SK-N-SH (cell line): Measurements from ENCODE around the gene SPAG9. TPM values are rescaled to one million over a fixed set of nuclear protein-coding genes. Genes with fewer than 3 reads are reported as not detected.

ENCODE experiments used
- CTCF ChIA-PET: fragments of 300-600, 350-600 bp; formaldehyde crosslinking; extraction: SDS; loops from one replicate; lab custom pipeline; 2021; lab: Yijun Ruan, JAX
- POLR2A ChIA-PET: fragments of 350-600 bp; sonication (Branson Sonifier 250); formaldehyde crosslinking; extraction: SDS; loops from one replicate; lab custom pipeline; 2020; ENCODE audit warnings: antibody characterized with exemption, inconsistent platforms; lab: Yijun Ruan, JAX
- DNase-seq: peaks from one replicate; pipeline ENCODE4 v3.0.0; 2012
- H2AFZ ChIP-seq: fragments of 200-600 bp; sonication (generic); 2 replicates; pipeline ENCODE4 v1.8.1; 2016; ENCODE audit warnings: antibody characterized with exemption, mild to moderate bottlenecking, low read depth
- H3F3A ChIP-seq: fragments of 200-600 bp; sonication (generic); replicated peaks from 2 replicates; pipeline ENCODE3; 2016; ENCODE audit warnings: antibody characterized with exemption, mild to moderate bottlenecking; ENCODE audit not compliant: insufficient read depth
- H3K27ac ChIP-seq, 2 experiments: fragments of 200-500 bp in 1 of 2; fragments of 200-600 bp in 1 of 2; sonication (Bioruptor generic) in 1 of 2; sonication (generic), shearing (Covaris generic) in 1 of 2; 2 replicates each; pipeline versions ENCODE4 v1.5.1 to v1.6.1; 2014 to 2016; ENCODE audit warnings: low read depth in 2 of 2, inconsistent platforms in 1 of 2, low read length in 1 of 2, mild to moderate bottlenecking in 1 of 2, mixed read lengths in 1 of 2
- H3K27me3 ChIP-seq: fragments of 200-600 bp; sonication (generic), shearing (Covaris generic); 2 replicates; pipeline ENCODE4 v1.6.1; 2016; ENCODE audit warnings: mixed run types; ENCODE audit not compliant: insufficient read depth
- H3K36me3 ChIP-seq, 2 experiments: fragments of 200-500 bp in 1 of 2; fragments of 200-600 bp in 1 of 2; sonication (Bioruptor generic) in 1 of 2; sonication (generic) in 1 of 2; replicated peaks in 1 of 2; 2 replicates each; pipeline versions ENCODE3 to v1.5.1; 2014 to 2016; ENCODE audit warnings: low read length in 1 of 2, mild to moderate bottlenecking in 1 of 2; ENCODE audit not compliant: insufficient read depth in 2 of 2, control insufficient read depth in 1 of 2
- H3K4me1 ChIP-seq, 2 experiments: fragments of 200-500 bp in 1 of 2; fragments of 200-600 bp in 1 of 2; sonication (Bioruptor generic) in 1 of 2; sonication (generic), shearing (Covaris generic) in 1 of 2; 2 replicates each; pipeline versions ENCODE4 v1.5.1 to v1.6.1; 2014 to 2016; ENCODE audit warnings: low read depth in 1 of 2, low read length in 1 of 2, mixed run types in 1 of 2; ENCODE audit not compliant: insufficient read depth in 2 of 2, control insufficient read depth in 1 of 2
- H3K4me2 ChIP-seq: fragments of 200-600 bp; sonication (generic), shearing (Covaris generic); 2 replicates; pipeline ENCODE4 v1.6.1; 2017; ENCODE audit warnings: mixed run types
- H3K4me3 ChIP-seq, 2 experiments: fragments of 200-500 bp in 1 of 2; fragments of 200-600 bp in 1 of 2; sonication (Bioruptor generic) in 1 of 2; sonication (generic), shearing (Covaris generic) in 1 of 2; 2 replicates each; pipeline versions ENCODE4 v1.5.1 to v1.8.1; 2014 to 2016; ENCODE audit warnings: low read depth in 2 of 2, inconsistent platforms in 1 of 2, low read length in 1 of 2, mild to moderate bottlenecking in 1 of 2, mixed read lengths in 1 of 2, moderate library complexity in 1 of 2
- H3K79me2 ChIP-seq: fragments of 200-600 bp; sonication (generic); 2 replicates; pipeline ENCODE4 v1.8.1; 2017; ENCODE audit warnings: mild to moderate bottlenecking; ENCODE audit not compliant: insufficient read depth
- H3K9ac ChIP-seq: fragments of 200-600 bp; sonication (generic); 2 replicates; pipeline ENCODE4 v1.6.1; 2017; ENCODE audit warnings: mixed run types
- H3K9me2 ChIP-seq: fragments of 200-600 bp; sonication (generic); 2 replicates; pipeline ENCODE4 v1.6.1; 2017; ENCODE audit warnings: mixed run types
- H3K9me3 ChIP-seq: fragments of 200-600 bp; sonication (generic); 2 replicates; pipeline ENCODE4 v1.6.1; 2017; ENCODE audit warnings: mixed run types, mild to moderate bottlenecking, moderate library complexity
- H4K20me1 ChIP-seq: fragments of 200-600 bp; sonication (generic); 2 replicates; pipeline ENCODE4 v1.6.1; 2017; ENCODE audit warnings: mild to moderate bottlenecking, mixed run types; ENCODE audit not compliant: insufficient read depth
- CHD2 ChIP-seq: fragments of 150-350 bp; IDR thresholded peaks from 2 replicates; pipeline ENCODE4 v1.6.1; 2018; ENCODE audit warnings: low read length; ENCODE audit not compliant: partially characterized antibody
- CTCF ChIP-seq: fragments of 200-600 bp; sonication (generic); IDR thresholded peaks from 2 replicates; pipeline ENCODE4 v1.6.1; 2017; ENCODE audit warnings: antibody characterized with exemption, mild to moderate bottlenecking, moderate library complexity
- EP300 ChIP-seq, 2 experiments: IDR thresholded peaks; 2 replicates each; pipeline versions ENCODE4 v1.4.0 to v1.6.1; 2012; ENCODE audit warnings: borderline replicate concordance in 1 of 2, low read depth in 1 of 2, low read length in 1 of 2
- FOXM1 ChIP-seq: IDR thresholded peaks from 2 replicates; pipeline ENCODE4 v1.4.0; 2012; ENCODE audit warnings: low read depth, mild to moderate bottlenecking
- MAX ChIP-seq: IDR thresholded peaks from 2 replicates; pipeline ENCODE4 v1.4.0; 2012; ENCODE audit warnings: low read depth
- MEF2A ChIP-seq: IDR thresholded peaks from 2 replicates; pipeline ENCODE4 v1.4.0; 2012; ENCODE audit warnings: low read depth, borderline replicate concordance
- NFIC ChIP-seq: IDR thresholded peaks from 2 replicates; pipeline ENCODE4 v1.4.0; 2012; ENCODE audit warnings: borderline replicate concordance
- NRF1 ChIP-seq: IDR thresholded peaks from 2 replicates; pipeline ENCODE4 v1.6.1; 2012; ENCODE audit warnings: low read depth, mild to moderate bottlenecking, low read length
- RAD21 ChIP-seq: IDR thresholded peaks from 2 replicates; pipeline ENCODE4 v1.6.1; 2012; ENCODE audit warnings: mild to moderate bottlenecking, low read length
- REST ChIP-seq: IDR thresholded peaks from 2 replicates; pipeline ENCODE4 v1.6.1; 2012; ENCODE audit warnings: mild to moderate bottlenecking, low read depth, low read length, moderate library complexity
- RFX5 ChIP-seq: IDR thresholded peaks from 2 replicates; pipeline ENCODE4 v1.6.1; 2012; ENCODE audit warnings: mild to moderate bottlenecking, improper control_type of control experiment, low read length
- SMC3 ChIP-seq: IDR thresholded peaks from 2 replicates; pipeline ENCODE4 v1.6.1; 2012; ENCODE audit warnings: low read depth, low read length, improper control_type of control experiment
- TAF1 ChIP-seq: IDR thresholded peaks from 2 replicates; pipeline ENCODE4 v1.6.1; 2012; ENCODE audit warnings: low read depth, mild to moderate bottlenecking, low read length, moderate library complexity, borderline replicate concordance
- TEAD4 ChIP-seq: IDR thresholded peaks from 2 replicates; pipeline ENCODE4 v1.4.0; 2012; ENCODE audit warnings: mild to moderate bottlenecking, borderline replicate concordance; ENCODE audit not compliant: insufficient read depth
- USF2 ChIP-seq: fragments of 150-350 bp; IDR thresholded peaks from 2 replicates; pipeline ENCODE4 v1.6.1; 2017; ENCODE audit warnings: antibody characterized with exemption, low read length, low read depth, borderline replicate concordance
- YY1 ChIP-seq: IDR thresholded peaks from 2 replicates; pipeline ENCODE4 v1.4.0; 2012; ENCODE audit warnings: low read depth, mild to moderate bottlenecking
- ZBTB33 ChIP-seq: IDR thresholded peaks from 2 replicates; pipeline ENCODE4 v1.4.0; 2012; ENCODE audit warnings: low read depth, borderline replicate concordance
- WGBS: methylation state at CpG from one replicate; pipeline ENCODE4 v1.1.6; 2017; ENCODE audit warnings: low lambda C conversion rate; 5-methylcytosine and 5-hydroxymethylcytosine counted together
- polyA plus RNA-seq, 3 experiments: library from polyadenylated mRNA; depleted of rRNA; stranded (reverse); fragments of >200 nt; gene quantifications; 2 replicates each; pipeline ENCODE4 v1.2.3, GENCODE V29; 2012

The SPAG9 gene
- polyA plus RNA-seq, 1 of the 3 experiments (the other 2 are of a cell fraction) = 32.1 TPM

GRCh38 chr17:51044976-51045375, 75.7 kb downstream of the SPAG9 start (continued):
- TF ChIP-seq CHD2 (peak; percentile 39), NRF1 (no peak), YY1 (no peak), MEF2A (no peak), USF2 (no peak), MAX (peak; percentile 63; the same call in 1 of the 2 replicates), RAD21 (no peak), TEAD4 (no peak), SMC3 (no peak), RFX5 (no peak), ZBTB33 (no peak), REST (no peak), FOXM1 (no peak)

GRCh38 chr17:51036084-51036483, 84.6 kb downstream of the SPAG9 start:
- Histone ChIP-seq H3K9me3 (no peaks in the 10 kb centered on the region), H3K79me2 (peaks cover 67% of the 10 kb centered on the region), H3K4me1 (peaks cover 3 to 6% of the 10 kb centered on the region in 2 experiments), H3K4me3 (no peak overlapping the region), H4K20me1 (no peaks in the 10 kb centered on the region), H3F3A (peaks cover 22% of the 10 kb centered on the region), H3K9me2 (no peaks in the 10 kb centered on the region), H3K36me3 (peaks cover 39 to 55% of the 10 kb centered on the region in 2 experiments), H2AFZ (no peak overlapping the region), H3K4me2 (peak overlapping the region; percentile 43; the same call in 1 of the 2 replicates), H3K9ac (peak overlapping the region; percentile 23; the same call in 1 of the 2 replicates), H3K27ac (peak overlapping the region; percentile 69 to 83; a peak in 3 of 4 replicates), H3K27me3 (no peaks in the 10 kb centered on the region)
- no peak for TF ChIP-seq FOXM1
- TF ChIP-seq NFIC = no peak
- no peak for TF ChIP-seq CTCF
- no peak for TF ChIP-seq TAF1
- TF ChIP-seq EP300 (IDR thresholded peaks at IDR 0.05; ENCODE audit: borderline replicate concordance in 1 of 2, low read depth in 1 of 2, low read length in 1 of 2) = no peak
- ChIA-PET POLR2A (no interaction called here), CTCF (interaction anchor here (1.0 to 2.6 kb wide), 5 partner anchors 9 to 117 kb away, joined by 3 to 6 read pairs (median 5); partner anchors contain the start of gene NME1)
- DNase-seq = no peak
- 97% methylated on average over 3 of the region's 3 CpGs for WGBS
